Natural killer cell (primary cell): ENCODE results near the gene ETV6. TPM values are rescaled to one million over a fixed set of nuclear protein-coding genes. Genes with fewer than 3 reads are reported as not detected.

Experiments
- ATAC-seq, 3 donors: fragments of 150-1000 bp in 2 of 3; fragments of 200-7000 bp in 1 of 3; cut with Tn5 transposase; 1 replicate in 1 of 3; 2 replicates in 2 of 3; pipeline ENCODE4 v1.10.0; 2021; ENCODE audit warnings: mild to moderate bottlenecking in 2 of 3, moderate library complexity in 2 of 3
- DNase-seq, 2 donors: peaks; one replicate each; pipeline versions ENCODE4 v3.0.0 to v3.0.0-alpha.2; 2013 to 2021; ENCODE audit warnings: mixed read lengths in 1 of 2
- H3K27ac ChIP-seq: one replicate; pipeline ENCODE4 v1.5.1; 2013; ENCODE audit warnings: mild to moderate bottlenecking, low read length
- H3K27me3 ChIP-seq: one replicate; pipeline ENCODE4 v1.6.1; 2013; ENCODE audit warnings: low read length; ENCODE audit not compliant: control insufficient read depth, insufficient read depth
- H3K36me3 ChIP-seq: one replicate; pipeline ENCODE4 v1.6.1; 2013; ENCODE audit warnings: low read length; ENCODE audit not compliant: control insufficient read depth, insufficient read depth
- H3K4me1 ChIP-seq: one replicate; pipeline ENCODE4 v1.6.1; 2013; ENCODE audit warnings: low read length; ENCODE audit not compliant: control insufficient read depth, insufficient read depth
- H3K4me3 ChIP-seq: one replicate; pipeline ENCODE4 v1.5.1; 2013; ENCODE audit warnings: low read length
- H3K9me3 ChIP-seq: one replicate; pipeline ENCODE4 v1.6.1; 2013; ENCODE audit warnings: low read length; ENCODE audit not compliant: control insufficient read depth, insufficient read depth
- H3K27ac Mint-ChIP-seq, 2 donors: one replicate each; pipeline ENCODE4 v1.8.0; 2022; ENCODE audit warnings: mild to moderate bottlenecking in 2 of 2, mixed read lengths in 2 of 2, moderate library complexity in 1 of 2
- H3K27me3 Mint-ChIP-seq, 2 donors: one replicate each; pipeline ENCODE4 v1.8.0; 2022; ENCODE audit warnings: low read depth in 2 of 2, mixed read lengths in 2 of 2
- H3K36me3 Mint-ChIP-seq: one replicate; pipeline ENCODE4 v1.8.0; 2022; ENCODE audit warnings: mixed read lengths
- H3K4me1 Mint-ChIP-seq, 2 donors: one replicate each; pipeline ENCODE4 v1.8.0; 2022; ENCODE audit warnings: mixed read lengths in 2 of 2
- H3K4me3 Mint-ChIP-seq: one replicate; pipeline ENCODE4 v1.8.0; 2022; ENCODE audit warnings: mild to moderate bottlenecking, moderate library complexity, mixed read lengths
- H3K9me3 Mint-ChIP-seq, 2 donors: one replicate each; pipeline ENCODE4 v1.8.0; 2022; ENCODE audit warnings: mixed read lengths in 2 of 2
- WGBS: methylation state at CpG from one replicate; pipeline ENCODE4 v1.1.7; 2013; ENCODE audit warnings: missing lambda C conversion rate; ENCODE audit not compliant: insufficient coverage; 5-methylcytosine and 5-hydroxymethylcytosine counted together
- intact Hi-C: fragments of 100-400 bp; cut with micrococcal nuclease; formaldehyde crosslinking; loops from one replicate; pipeline ENCODE4 v1.14.2; 2022
- total RNA-seq, 4 donors: library from RNA; stranded (reverse); fragments of 120-200 nt in 1 of 4; gene quantifications; one replicate each; pipeline versions ENCODE4 v1.2.3 to v1.2.4, GENCODE V29; 2013 to 2022
- TF ChIP-seq, protein P1 (sequence below): fragments of 200-600 bp; IDR thresholded peaks from one replicate; pipeline ENCODE4 v1.8.0; 2022; ENCODE audit warnings: antibody characterized with exemption

The ETV6 gene
- total RNA-seq, 3 donors from 2014 or later (not counting 1 experiment from before 2014, with no cell fraction given), result 38.9 to 49.5 (median 40.6) TPM

DNA sequence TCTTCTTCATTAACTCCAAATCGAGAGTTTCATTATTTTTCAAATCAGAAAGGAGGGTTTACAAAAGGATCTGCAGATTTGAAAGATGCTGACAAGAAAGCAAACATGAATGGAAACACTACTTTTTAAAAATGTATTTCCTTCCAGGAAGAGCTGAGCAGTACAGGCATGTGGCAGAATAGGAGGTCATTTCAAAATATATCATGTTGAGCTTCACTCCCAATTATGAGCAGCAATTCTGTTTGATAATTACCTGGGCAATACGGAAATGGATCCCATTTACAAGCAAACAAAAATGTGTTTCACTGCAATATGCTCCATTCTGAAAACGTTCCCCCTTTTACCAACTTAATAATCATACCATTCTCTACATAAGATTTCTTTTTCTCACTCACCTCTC, 273.6 kb downstream of the ETV6 start:
- Histone ChIP-seq H3K27ac (no peak overlapping the region), H3K36me3 (no peaks in the 10 kb centered on the region), H3K27me3 (peaks cover 4% of the 10 kb centered on the region), H3K4me3 (no peak overlapping the region), H3K4me1 (no peaks in the 10 kb centered on the region), H3K9me3 (no peaks in the 10 kb centered on the region)
- Mint-ChIP-seq H3K4me1 (no peaks in the 10 kb centered on the region), H3K27ac (no peak overlapping the region), H3K4me3 (no peak overlapping the region), H3K9me3 (no peaks in the 10 kb centered on the region), H3K27me3 (peaks cover 11 to 42% of the 10 kb centered on the region in 2 donors), H3K36me3 (no peaks in the 10 kb centered on the region)
- TF ChIP-seq, protein P1, sequence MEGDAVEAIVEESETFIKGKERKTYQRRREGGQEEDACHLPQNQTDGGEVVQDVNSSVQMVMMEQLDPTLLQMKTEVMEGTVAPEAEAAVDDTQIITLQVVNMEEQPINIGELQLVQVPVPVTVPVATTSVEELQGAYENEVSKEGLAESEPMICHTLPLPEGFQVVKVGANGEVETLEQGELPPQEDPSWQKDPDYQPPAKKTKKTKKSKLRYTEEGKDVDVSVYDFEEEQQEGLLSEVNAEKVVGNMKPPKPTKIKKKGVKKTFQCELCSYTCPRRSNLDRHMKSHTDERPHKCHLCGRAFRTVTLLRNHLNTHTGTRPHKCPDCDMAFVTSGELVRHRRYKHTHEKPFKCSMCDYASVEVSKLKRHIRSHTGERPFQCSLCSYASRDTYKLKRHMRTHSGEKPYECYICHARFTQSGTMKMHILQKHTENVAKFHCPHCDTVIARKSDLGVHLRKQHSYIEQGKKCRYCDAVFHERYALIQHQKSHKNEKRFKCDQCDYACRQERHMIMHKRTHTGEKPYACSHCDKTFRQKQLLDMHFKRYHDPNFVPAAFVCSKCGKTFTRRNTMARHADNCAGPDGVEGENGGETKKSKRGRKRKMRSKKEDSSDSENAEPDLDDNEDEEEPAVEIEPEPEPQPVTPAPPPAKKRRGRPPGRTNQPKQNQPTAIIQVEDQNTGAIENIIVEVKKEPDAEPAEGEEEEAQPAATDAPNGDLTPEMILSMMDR, result no peak
- ATAC-seq (no peak), DNase-seq (no peak)
- intact Hi-C loops, result no loop called here
- WGBS, result 80% methylated on average over 3 of the region's 3 CpGs

DNA sequence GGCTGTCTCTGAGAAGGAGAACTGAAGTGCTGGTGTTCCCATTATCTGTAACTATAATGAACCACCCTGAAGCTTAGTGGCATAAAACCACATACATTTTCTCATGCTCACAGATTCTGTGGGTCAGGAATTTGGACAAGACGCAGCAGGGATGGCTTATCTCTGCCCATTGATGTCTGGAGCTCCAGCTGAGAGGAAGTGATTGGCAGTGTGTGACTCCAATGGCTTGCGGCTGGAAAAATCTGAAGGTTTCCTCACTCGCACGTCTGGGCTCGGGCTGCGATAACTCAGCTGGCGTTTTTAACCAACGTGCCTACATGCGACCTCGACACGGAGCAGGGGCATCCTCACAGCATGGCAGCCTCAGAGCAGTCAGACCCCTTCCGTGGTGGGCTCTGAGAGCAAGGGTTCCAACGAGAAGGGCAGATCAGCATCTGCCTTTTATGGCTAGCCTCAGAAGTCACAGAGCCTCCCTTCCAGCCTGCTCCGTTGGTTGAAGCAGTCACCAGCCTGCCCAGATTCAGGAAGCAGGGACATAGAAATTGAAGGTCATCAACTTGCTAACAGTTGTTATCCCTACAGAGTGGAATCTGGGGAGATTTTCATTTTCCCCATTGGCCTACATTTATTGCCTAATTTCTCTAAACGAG, 277.9 kb downstream of the ETV6 start:
- Histone ChIP-seq H3K36me3 (no peaks in the 10 kb centered on the region), H3K27ac (no peak overlapping the region), H3K4me1 (no peaks in the 10 kb centered on the region), H3K27me3 (peaks cover 2% of the 10 kb centered on the region), H3K9me3 (no peaks in the 10 kb centered on the region), H3K4me3 (no peak overlapping the region)
- Mint-ChIP-seq H3K4me3 (no peak overlapping the region), H3K27ac (no peak overlapping the region), H3K9me3 (no peaks in the 10 kb centered on the region), H3K4me1 (no peaks in the 10 kb centered on the region), H3K27me3 (peaks cover 16 to 18% of the 10 kb centered on the region in 2 donors), H3K36me3 (no peaks in the 10 kb centered on the region)
- TF ChIP-seq, protein P1, result no peak
- 89% methylated on average over 15 of the region's 15 CpGs for WGBS
- no peak for ATAC-seq
- DNase-seq, result no peak
- intact Hi-C loops, result no loop called here

DNA sequence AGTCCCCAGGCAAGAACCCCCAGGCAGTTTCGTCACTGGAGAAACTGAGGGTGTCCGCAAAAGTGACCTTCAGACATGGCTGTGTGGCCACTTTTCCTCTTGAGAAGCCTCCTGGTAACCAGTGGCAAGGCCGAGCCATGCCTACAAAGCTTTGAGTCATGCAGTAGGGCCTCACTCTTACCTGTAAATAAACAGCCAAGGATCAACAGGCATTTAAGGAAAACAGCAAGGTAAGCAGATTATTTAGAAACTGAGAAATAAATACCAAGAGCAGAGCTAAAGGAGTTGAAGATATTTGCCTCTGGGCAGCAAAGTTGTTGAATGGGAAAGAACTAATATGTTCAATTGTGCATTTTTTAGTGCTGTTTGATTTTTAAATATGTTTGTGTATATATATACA, 280.2 kb downstream of the ETV6 start:
- no peak overlapping the region for H3K27ac ChIP-seq
- ATAC-seq, result no peak
- no peak for DNase-seq
- H3K4me3 Mint-ChIP-seq, result no peak overlapping the region
- WGBS, result 94% methylated on average over 3 of the region's 3 CpGs
- peaks cover 15 to 24% of the 10 kb centered on the region in 2 donors for H3K27me3 Mint-ChIP-seq
- no peak overlapping the region for H3K4me3 ChIP-seq
- H3K9me3 ChIP-seq, result no peaks in the 10 kb centered on the region
- intact Hi-C loops, result no loop called here
- no peaks in the 10 kb centered on the region for H3K4me1 ChIP-seq
- no peaks in the 10 kb centered on the region for H3K36me3 ChIP-seq
- no peak overlapping the region for H3K27ac Mint-ChIP-seq
- H3K9me3 Mint-ChIP-seq, result no peaks in the 10 kb centered on the region
- TF ChIP-seq, protein P1, result no peak
- no peaks in the 10 kb centered on the region for H3K27me3 ChIP-seq
- H3K4me1 Mint-ChIP-seq, result no peaks in the 10 kb centered on the region
- H3K36me3 Mint-ChIP-seq, result no peaks in the 10 kb centered on the region

DNA sequence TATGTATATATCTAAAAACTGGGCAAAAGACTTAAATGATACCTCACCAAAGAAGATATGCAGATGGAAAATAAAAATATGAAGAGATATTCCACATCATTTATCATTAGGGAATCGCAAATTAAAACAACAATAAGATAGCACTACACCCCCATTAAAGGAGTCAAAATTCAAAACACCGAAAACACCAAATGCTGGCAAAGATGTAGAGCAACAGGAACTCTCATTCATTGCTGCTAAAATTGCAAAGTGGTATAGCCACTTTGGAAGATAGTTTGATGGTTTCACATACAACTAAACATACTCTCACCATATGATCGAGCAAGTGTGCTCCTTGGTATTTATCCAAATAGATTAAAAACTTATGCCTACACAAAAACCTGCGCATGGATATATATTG, 289.7 kb downstream of the ETV6 start:
- Mint-ChIP-seq H3K9me3 (no peaks in the 10 kb centered on the region), H3K36me3 (no peaks in the 10 kb centered on the region), H3K27me3 (peaks cover under 1 to 16% of the 10 kb centered on the region in 2 donors), H3K4me1 (no peaks in the 10 kb centered on the region), H3K27ac (no peak overlapping the region), H3K4me3 (no peak overlapping the region)
- DNase-seq (no peak), ATAC-seq (no peak)
- H3K4me1 ChIP-seq, result no peaks in the 10 kb centered on the region
- no peak overlapping the region for H3K27ac ChIP-seq
- TF ChIP-seq, protein P1, result no peak
- no peaks in the 10 kb centered on the region for H3K27me3 ChIP-seq
- WGBS, result 100% methylated on average over 1 of the region's 4 CpGs
- H3K36me3 ChIP-seq, result no peaks in the 10 kb centered on the region
- no peak overlapping the region for H3K4me3 ChIP-seq
- H3K9me3 ChIP-seq, result no peaks in the 10 kb centered on the region
- intact Hi-C loops, result no loop called here
